ENCODE results near the gene POU2F1. TPM values are rescaled to one million over a fixed set of nuclear protein-coding genes. Genes with fewer than 3 reads are reported as not detected.

POU2F1 gene
- total and polyA plus RNA-seq, 9 donors: 3.9 to 24.6 (median 17.0) TPM

- H3K27ac ChIP-seq: no peak overlapping the region
- no peak overlapping the region for H3K4me3 ChIP-seq
- WGBS, 3 donors: 92 to 97% (median 96%) methylated on average over 2 of the region's 2 CpGs
- TF ChIP-seq EP300 (IDR thresholded peaks at IDR 0.05) (no peak), POLR2A (IDR thresholded peaks at IDR 0.05) (no peak), CTCF (IDR thresholded peaks at IDR 0.05) (no peak)
- no peaks in the 10 kb centered on the region for H3K36me3 ChIP-seq
- no peaks in the 10 kb centered on the region for H3K9me3 ChIP-seq
- DNase-seq: no peak
- intact Hi-C loops (cut with DNase I): no loop called here
- no peaks in the 10 kb centered on the region for H3K27me3 ChIP-seq
- H3K4me1 ChIP-seq (ENCODE audit: insufficient read depth): no peaks in the 10 kb centered on the region
Observed at GRCh38 chr1:167333124-167333523, 112.4 kb downstream of the POU2F1 start.

- intact Hi-C loops (cut with DNase I): no loop called here
- Histone ChIP-seq H3K36me3 (no peaks in the 10 kb centered on the region), H3K9me3 (no peaks in the 10 kb centered on the region), H3K27ac (no peak overlapping the region), H3K4me1 (ENCODE audit: insufficient read depth) (no peaks in the 10 kb centered on the region), H3K4me3 (no peak overlapping the region), H3K27me3 (no peaks in the 10 kb centered on the region)
- 93 to 97% (median 94%) methylated on average over 1 of the region's 1 CpG for WGBS, 3 donors
- DNase-seq: no peak
- no peak for TF ChIP-seq EP300 (IDR thresholded peaks at IDR 0.05)
- no peak for TF ChIP-seq POLR2A (IDR thresholded peaks at IDR 0.05)
- no peak for TF ChIP-seq CTCF (IDR thresholded peaks at IDR 0.05)
Observed at GRCh38 chr1:167333703-167334102, 113.0 kb downstream of the POU2F1 start.

GRCh38 chr1:167339405-167339804, 118.7 kb downstream of the POU2F1 start:
- no peak for DNase-seq
- H3K4me1 ChIP-seq (ENCODE audit: insufficient read depth): no peaks in the 10 kb centered on the region
- TF ChIP-seq POLR2A (IDR thresholded peaks at IDR 0.05): no peak
- no peak for TF ChIP-seq EP300 (IDR thresholded peaks at IDR 0.05)
- no peak for TF ChIP-seq CTCF (IDR thresholded peaks at IDR 0.05)
- H3K27ac ChIP-seq: no peak overlapping the region
- no peak overlapping the region for H3K4me3 ChIP-seq
- intact Hi-C loops (cut with DNase I): no loop called here
- H3K9me3 ChIP-seq: no peaks in the 10 kb centered on the region
- H3K36me3 ChIP-seq: no peaks in the 10 kb centered on the region
- no peaks in the 10 kb centered on the region for H3K27me3 ChIP-seq

GRCh38 chr1:167342846-167343245, 122.2 kb downstream of the POU2F1 start:
- TF ChIP-seq POLR2A (IDR thresholded peaks at IDR 0.05): no peak
- TF ChIP-seq CTCF (IDR thresholded peaks at IDR 0.05): no peak
- no peak for TF ChIP-seq EP300 (IDR thresholded peaks at IDR 0.05)
- intact Hi-C loops (cut with DNase I): no loop called here

GRCh38 chr1:167344112-167344511, 123.4 kb downstream of the POU2F1 start:
- no peak overlapping the region for H3K27ac ChIP-seq
- H3K9me3 ChIP-seq: no peaks in the 10 kb centered on the region
- TF ChIP-seq CTCF (IDR thresholded peaks at IDR 0.05) (no peak), EP300 (IDR thresholded peaks at IDR 0.05) (no peak), POLR2A (IDR thresholded peaks at IDR 0.05) (no peak)
- H3K27me3 ChIP-seq: no peaks in the 10 kb centered on the region
- no peaks in the 10 kb centered on the region for H3K4me1 ChIP-seq (ENCODE audit: insufficient read depth)
- no peak overlapping the region for H3K4me3 ChIP-seq
- intact Hi-C loops (cut with DNase I): no loop called here
- no peaks in the 10 kb centered on the region for H3K36me3 ChIP-seq
- DNase-seq: no peak
- WGBS, 3 donors: 83 to 93% (median 90%) methylated on average over 1 of the region's 1 CpG

More at GRCh38 chr1:167342846-167343245, 122.2 kb downstream of the POU2F1 start:
- WGBS, 3 donors: 87 to 95% (median 92%) methylated on average over 3 of the region's 3 CpGs
- Histone ChIP-seq H3K27ac (no peak overlapping the region), H3K4me3 (no peak overlapping the region), H3K27me3 (no peaks in the 10 kb centered on the region), H3K4me1 (ENCODE audit: insufficient read depth) (no peaks in the 10 kb centered on the region), H3K36me3 (no peaks in the 10 kb centered on the region), H3K9me3 (no peaks in the 10 kb centered on the region)
- no peak for DNase-seq

All from ovary (tissue), 9 donors.